Activated T-helper 17 cell treated with anti-CD3 and anti-CD28 coated beads, Interleukin-2, amount 50 U/mL, for 72 hours (primary cell): Measurements from ENCODE around the gene CDK1. TPM values are rescaled to one million over a fixed set of nuclear protein-coding genes. Genes with fewer than 3 reads are reported as not detected.

Source experiments
- ATAC-seq: fragments of 150-1000 bp; cut with Tn5 transposase; replicated peaks from 2 replicates; pipeline ENCODE4 v1.10.0; 2021; ENCODE audit warnings: mild to moderate bottlenecking, moderate library complexity
- H3K27ac Mint-ChIP-seq: one replicate; pipeline ENCODE4 v1.8.0; 2022; ENCODE audit warnings: mixed read lengths
- H3K27me3 Mint-ChIP-seq: one replicate; pipeline ENCODE4 v1.8.0; 2022; ENCODE audit warnings: mixed read lengths
- H3K36me3 Mint-ChIP-seq: one replicate; pipeline ENCODE4 v1.8.0; 2022; ENCODE audit warnings: low read depth, mild to moderate bottlenecking, mixed read lengths
- H3K4me1 Mint-ChIP-seq: one replicate; pipeline ENCODE4 v1.8.0; 2022; ENCODE audit warnings: mixed read lengths
- H3K4me3 Mint-ChIP-seq: one replicate; pipeline ENCODE4 v1.8.0; 2022; ENCODE audit warnings: mild to moderate bottlenecking, mixed read lengths
- H3K9me3 Mint-ChIP-seq: one replicate; pipeline ENCODE4 v1.8.0; 2022; ENCODE audit warnings: mixed read lengths
- total RNA-seq, 2 donors: library from RNA; stranded (reverse); gene quantifications; one replicate each; pipeline ENCODE4 v1.2.3, GENCODE V29; 2022

CDK1 gene
- total RNA-seq, 2 donors from 2014 or later = 104 to 110 TPM

- Mint-ChIP-seq H3K4me1 (peaks cover 16% of the 10 kb centered on the region), H3K36me3 (peaks cover 55% of the 10 kb centered on the region), H3K27ac (no peak overlapping the region), H3K9me3 (no peaks in the 10 kb centered on the region), H3K27me3 (no peaks in the 10 kb centered on the region), H3K4me3 (no peak overlapping the region)
- no peak for ATAC-seq
Measured at GRCh38 chr10:60795465-60796202, 17.4 kb downstream of the CDK1 start.

- H3K27me3 Mint-ChIP-seq = no peaks in the 10 kb centered on the region
- H3K4me3 Mint-ChIP-seq = no peak overlapping the region
- no peaks in the 10 kb centered on the region for H3K9me3 Mint-ChIP-seq
- peaks cover 46% of the 10 kb centered on the region for H3K36me3 Mint-ChIP-seq
- ATAC-seq = no peak
- H3K4me1 Mint-ChIP-seq = peaks cover 10% of the 10 kb centered on the region
- H3K27ac Mint-ChIP-seq = no peak overlapping the region
Measured at GRCh38 chr10:60796481-60796880, 18.2 kb downstream of the CDK1 start.

- H3K4me1 Mint-ChIP-seq = peaks cover 10% of the 10 kb centered on the region
- ATAC-seq = no peak
- no peaks in the 10 kb centered on the region for H3K9me3 Mint-ChIP-seq
- H3K27ac Mint-ChIP-seq = no peak overlapping the region
- peaks cover 39% of the 10 kb centered on the region for H3K36me3 Mint-ChIP-seq
- H3K27me3 Mint-ChIP-seq = no peaks in the 10 kb centered on the region
- H3K4me3 Mint-ChIP-seq = no peak overlapping the region
Measured at GRCh38 chr10:60797200-60797599, 18.9 kb downstream of the CDK1 start.

- peaks cover 31% of the 10 kb centered on the region for H3K36me3 Mint-ChIP-seq
- no peaks in the 10 kb centered on the region for H3K9me3 Mint-ChIP-seq
- peaks cover 10% of the 10 kb centered on the region for H3K4me1 Mint-ChIP-seq
- no peaks in the 10 kb centered on the region for H3K27me3 Mint-ChIP-seq
- no peak for ATAC-seq
- no peak overlapping the region for H3K27ac Mint-ChIP-seq
- H3K4me3 Mint-ChIP-seq = no peak overlapping the region
Measured at GRCh38 chr10:60798031-60798430, 19.8 kb downstream of the CDK1 start.

GRCh38 chr10:60798870-60799269, 20.6 kb downstream of the CDK1 start:
- H3K9me3 Mint-ChIP-seq = no peaks in the 10 kb centered on the region
- H3K4me1 Mint-ChIP-seq = peaks cover 10% of the 10 kb centered on the region
- no peak overlapping the region for H3K27ac Mint-ChIP-seq
- H3K27me3 Mint-ChIP-seq = no peaks in the 10 kb centered on the region
- no peak for ATAC-seq
- H3K4me3 Mint-ChIP-seq = no peak overlapping the region
- H3K36me3 Mint-ChIP-seq = peaks cover 24% of the 10 kb centered on the region

- peaks cover 13% of the 10 kb centered on the region for H3K36me3 Mint-ChIP-seq
- ATAC-seq = no peak
- peaks cover 7% of the 10 kb centered on the region for H3K4me1 Mint-ChIP-seq
- no peaks in the 10 kb centered on the region for H3K27me3 Mint-ChIP-seq
- no peak overlapping the region for H3K27ac Mint-ChIP-seq
- no peaks in the 10 kb centered on the region for H3K9me3 Mint-ChIP-seq
- H3K4me3 Mint-ChIP-seq = no peak overlapping the region
Measured at GRCh38 chr10:60799971-60800650, 21.8 kb downstream of the CDK1 start.

- no peaks in the 10 kb centered on the region for H3K9me3 Mint-ChIP-seq
- H3K4me1 Mint-ChIP-seq = peaks cover 6% of the 10 kb centered on the region
- no peaks in the 10 kb centered on the region for H3K27me3 Mint-ChIP-seq
Measured at GRCh38 chr10:60800918-60801317, 22.6 kb downstream of the CDK1 start.

GRCh38 chr10:60801522-60801921, 23.2 kb downstream of the CDK1 start:
- H3K9me3 Mint-ChIP-seq = no peaks in the 10 kb centered on the region
- no peaks in the 10 kb centered on the region for H3K27me3 Mint-ChIP-seq
- no peak for ATAC-seq
- H3K4me3 Mint-ChIP-seq = no peak overlapping the region
- H3K27ac Mint-ChIP-seq = no peak overlapping the region
- H3K4me1 Mint-ChIP-seq = peaks cover 1% of the 10 kb centered on the region
- H3K36me3 Mint-ChIP-seq = peaks cover 2% of the 10 kb centered on the region

More at GRCh38 chr10:60800918-60801317, 22.6 kb downstream of the CDK1 start:
- Mint-ChIP-seq H3K27ac (no peak overlapping the region), H3K36me3 (peaks cover 7% of the 10 kb centered on the region), H3K4me3 (no peak overlapping the region)
- no peak for ATAC-seq

GRCh38 chr10:60803433-60803832, 25.2 kb downstream of the CDK1 start:
- no peaks in the 10 kb centered on the region for H3K36me3 Mint-ChIP-seq
- no peaks in the 10 kb centered on the region for H3K4me1 Mint-ChIP-seq
- no peaks in the 10 kb centered on the region for H3K9me3 Mint-ChIP-seq
- no peaks in the 10 kb centered on the region for H3K27me3 Mint-ChIP-seq
- no peak overlapping the region for H3K27ac Mint-ChIP-seq
- no peak for ATAC-seq
- no peak overlapping the region for H3K4me3 Mint-ChIP-seq

- H3K4me3 Mint-ChIP-seq = no peak overlapping the region
Measured at GRCh38 chr10:60803865-60804264, 25.6 kb downstream of the CDK1 start.

GRCh38 chr10:60806921-60807320, 28.6 kb downstream of the CDK1 start:
- no peaks in the 10 kb centered on the region for H3K36me3 Mint-ChIP-seq
- H3K9me3 Mint-ChIP-seq = no peaks in the 10 kb centered on the region
- H3K27me3 Mint-ChIP-seq = no peaks in the 10 kb centered on the region
- no peaks in the 10 kb centered on the region for H3K4me1 Mint-ChIP-seq
- H3K4me3 Mint-ChIP-seq = no peak overlapping the region
- H3K27ac Mint-ChIP-seq = no peak overlapping the region
- ATAC-seq = no peak

More at GRCh38 chr10:60803865-60804264, 25.6 kb downstream of the CDK1 start:
- Mint-ChIP-seq H3K27me3 (no peaks in the 10 kb centered on the region), H3K36me3 (no peaks in the 10 kb centered on the region), H3K27ac (no peak overlapping the region), H3K4me1 (no peaks in the 10 kb centered on the region), H3K9me3 (no peaks in the 10 kb centered on the region)
- no peak for ATAC-seq

- H3K27ac Mint-ChIP-seq = no peak overlapping the region
- ATAC-seq = no peak
- H3K4me1 Mint-ChIP-seq = no peaks in the 10 kb centered on the region
- H3K27me3 Mint-ChIP-seq = no peaks in the 10 kb centered on the region
- no peaks in the 10 kb centered on the region for H3K9me3 Mint-ChIP-seq
- H3K4me3 Mint-ChIP-seq = no peak overlapping the region
- H3K36me3 Mint-ChIP-seq = no peaks in the 10 kb centered on the region
Measured at GRCh38 chr10:60807499-60807898, 29.2 kb downstream of the CDK1 start.

- Mint-ChIP-seq H3K9me3 (no peaks in the 10 kb centered on the region), H3K27ac (no peak overlapping the region), H3K36me3 (no peaks in the 10 kb centered on the region), H3K27me3 (no peaks in the 10 kb centered on the region), H3K4me1 (no peaks in the 10 kb centered on the region), H3K4me3 (no peak overlapping the region)
- ATAC-seq = no peak
Measured at GRCh38 chr10:60808036-60808435, 29.8 kb downstream of the CDK1 start.

- Mint-ChIP-seq H3K36me3 (no peaks in the 10 kb centered on the region), H3K4me1 (no peaks in the 10 kb centered on the region), H3K4me3 (no peak overlapping the region), H3K27ac (no peak overlapping the region), H3K9me3 (no peaks in the 10 kb centered on the region), H3K27me3 (no peaks in the 10 kb centered on the region)
- ATAC-seq = no peak
Measured at GRCh38 chr10:60809157-60809556, 30.9 kb downstream of the CDK1 start.

GRCh38 chr10:60810437-60811182, 32.3 kb downstream of the CDK1 start:
- no peaks in the 10 kb centered on the region for H3K9me3 Mint-ChIP-seq

More at GRCh38 chr10:60810437-60811182, 32.3 kb downstream of the CDK1 start:
- no peak overlapping the region for H3K4me3 Mint-ChIP-seq
- H3K36me3 Mint-ChIP-seq = no peaks in the 10 kb centered on the region
- no peak overlapping the region for H3K27ac Mint-ChIP-seq
- H3K27me3 Mint-ChIP-seq = no peaks in the 10 kb centered on the region
- ATAC-seq = no peak
- H3K4me1 Mint-ChIP-seq = no peaks in the 10 kb centered on the region
